ENCODE data around the gene LPAR1.

Gene LPAR1

GRCh38 chr9:111068771-111069170, 30.5 kb upstream of the LPAR1 start:
- TF ChIP-seq TOX (CRISPR knock-in tag; IDR thresholded peaks at IDR 0.05; ENCODE audit: borderline replicate concordance): no peak
- TF ChIP-seq, protein P1, sequence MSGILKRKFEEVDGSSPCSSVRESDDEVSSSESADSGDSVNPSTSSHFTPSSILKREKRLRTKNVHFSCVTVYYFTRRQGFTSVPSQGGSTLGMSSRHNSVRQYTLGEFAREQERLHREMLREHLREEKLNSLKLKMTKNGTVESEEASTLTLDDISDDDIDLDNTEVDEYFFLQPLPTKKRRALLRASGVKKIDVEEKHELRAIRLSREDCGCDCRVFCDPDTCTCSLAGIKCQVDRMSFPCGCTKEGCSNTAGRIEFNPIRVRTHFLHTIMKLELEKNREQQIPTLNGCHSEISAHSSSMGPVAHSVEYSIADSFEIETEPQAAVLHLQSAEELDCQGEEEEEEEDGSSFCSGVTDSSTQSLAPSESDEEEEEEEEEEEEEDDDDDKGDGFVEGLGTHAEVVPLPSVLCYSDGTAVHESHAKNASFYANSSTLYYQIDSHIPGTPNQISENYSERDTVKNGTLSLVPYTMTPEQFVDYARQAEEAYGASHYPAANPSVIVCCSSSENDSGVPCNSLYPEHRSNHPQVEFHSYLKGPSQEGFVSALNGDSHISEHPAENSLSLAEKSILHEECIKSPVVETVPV (CRISPR knock-in tag; IDR thresholded peaks at IDR 0.05): no peak
- TF ChIP-seq CSDC2 (CRISPR knock-in tag; IDR thresholded peaks at IDR 0.05): no peak
- TF ChIP-seq GLIS3 (CRISPR knock-in tag; IDR thresholded peaks at IDR 0.05): no peak
- no peak for TF ChIP-seq SNAI2 (CRISPR knock-in tag; IDR thresholded peaks at IDR 0.05)
- no peak for TF ChIP-seq BACH2 (CRISPR knock-in tag; IDR thresholded peaks at IDR 0.05; ENCODE audit: borderline replicate concordance)
- TF ChIP-seq, protein P2, sequence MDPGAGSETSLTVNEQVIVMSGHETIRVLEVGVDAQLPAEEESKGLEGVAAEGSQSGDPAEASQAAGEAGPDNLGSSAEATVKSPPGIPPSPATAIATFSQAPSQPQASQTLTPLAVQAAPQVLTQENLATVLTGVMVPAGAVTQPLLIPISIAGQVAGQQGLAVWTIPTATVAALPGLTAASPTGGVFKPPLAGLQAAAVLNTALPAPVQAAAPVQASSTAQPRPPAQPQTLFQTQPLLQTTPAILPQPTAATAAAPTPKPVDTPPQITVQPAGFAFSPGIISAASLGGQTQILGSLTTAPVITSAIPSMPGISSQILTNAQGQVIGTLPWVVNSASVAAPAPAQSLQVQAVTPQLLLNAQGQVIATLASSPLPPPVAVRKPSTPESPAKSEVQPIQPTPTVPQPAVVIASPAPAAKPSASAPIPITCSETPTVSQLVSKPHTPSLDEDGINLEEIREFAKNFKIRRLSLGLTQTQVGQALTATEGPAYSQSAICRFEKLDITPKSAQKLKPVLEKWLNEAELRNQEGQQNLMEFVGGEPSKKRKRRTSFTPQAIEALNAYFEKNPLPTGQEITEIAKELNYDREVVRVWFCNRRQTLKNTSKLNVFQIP (CRISPR knock-in tag; IDR thresholded peaks at IDR 0.05; ENCODE audit: borderline replicate concordance, low read depth): no peak
- no peak for TF ChIP-seq ARNTL (CRISPR knock-in tag; IDR thresholded peaks at IDR 0.05; ENCODE audit: borderline replicate concordance, low read depth)
- no peak for TF ChIP-seq ISL1 (CRISPR knock-in tag; IDR thresholded peaks at IDR 0.05)
- TF ChIP-seq ZNF565 (CRISPR knock-in tag; conservative IDR thresholded peaks at IDR 0.05; ENCODE audit: low read depth): no peak
- no peak for ATAC-seq

DNA sequence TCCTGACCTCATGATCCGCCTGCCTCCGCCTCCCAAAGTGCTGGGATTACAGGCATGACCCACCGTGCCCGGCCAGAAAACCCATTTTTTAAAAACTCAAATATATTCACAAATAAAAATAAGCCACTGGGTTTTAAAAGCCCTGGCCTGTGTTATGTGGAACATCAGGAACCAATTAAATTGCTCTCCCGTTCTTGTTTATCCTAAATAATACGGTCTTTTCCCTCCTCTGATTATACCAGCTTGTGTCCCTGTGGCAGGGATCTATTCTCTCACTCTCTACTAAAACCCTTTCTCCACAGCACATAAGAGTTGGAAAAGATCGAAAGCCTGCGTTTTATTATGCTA, 30.1 kb upstream of the LPAR1 start:
- 0 out of 2 replicates have a peak, but pooled peaks have one; percentile 24 for TF ChIP-seq TCF4 (CRISPR knock-in tag; IDR thresholded peaks at IDR 0.05; ENCODE audit: borderline replicate concordance)
- no peak for TF ChIP-seq TOX (CRISPR knock-in tag; IDR thresholded peaks at IDR 0.05; ENCODE audit: borderline replicate concordance)
- no peak for ATAC-seq

DNA sequence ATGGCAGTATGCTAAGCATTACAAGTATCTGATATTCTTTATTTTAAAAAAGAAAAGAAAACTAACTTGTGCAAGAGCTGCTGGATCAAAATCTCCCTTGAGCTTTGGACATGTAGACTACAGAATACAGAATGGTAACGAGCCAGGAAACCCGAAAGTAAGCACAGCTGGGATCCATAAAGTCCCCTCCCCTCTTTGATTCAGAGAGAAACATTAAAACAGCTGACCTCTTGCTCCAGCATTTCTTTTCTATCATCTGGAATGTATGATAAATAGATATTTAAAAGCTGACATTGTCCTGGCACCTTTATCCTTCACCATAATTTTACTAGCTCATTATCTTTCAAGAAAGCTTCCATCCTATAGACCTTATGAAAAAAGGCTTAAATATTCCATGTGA, 28.2 kb upstream of the LPAR1 start:
- TF ChIP-seq TCF4 (CRISPR knock-in tag; IDR thresholded peaks at IDR 0.05; ENCODE audit: borderline replicate concordance) (peak; percentile 13; the same call in 1 of the 2 replicates), ZFP3 (CRISPR knock-in tag; IDR thresholded peaks at IDR 0.05) (no peak)
- TF ChIP-seq, protein P1 (CRISPR knock-in tag; IDR thresholded peaks at IDR 0.05): no peak
- no peak for ATAC-seq

- TF ChIP-seq PATZ1 (CRISPR knock-in tag; IDR thresholded peaks at IDR 0.05; ENCODE audit: borderline replicate concordance): no peak
- TF ChIP-seq, protein P2 (CRISPR knock-in tag; IDR thresholded peaks at IDR 0.05; ENCODE audit: borderline replicate concordance, low read depth): no peak
- no peak for TF ChIP-seq ZC3H10 (CRISPR knock-in tag; IDR thresholded peaks at IDR 0.05)
- no peak for TF ChIP-seq ARNTL (CRISPR knock-in tag; IDR thresholded peaks at IDR 0.05; ENCODE audit: borderline replicate concordance, low read depth)
- TF ChIP-seq SNAI2 (CRISPR knock-in tag; IDR thresholded peaks at IDR 0.05): no peak
- TF ChIP-seq, protein P3, sequence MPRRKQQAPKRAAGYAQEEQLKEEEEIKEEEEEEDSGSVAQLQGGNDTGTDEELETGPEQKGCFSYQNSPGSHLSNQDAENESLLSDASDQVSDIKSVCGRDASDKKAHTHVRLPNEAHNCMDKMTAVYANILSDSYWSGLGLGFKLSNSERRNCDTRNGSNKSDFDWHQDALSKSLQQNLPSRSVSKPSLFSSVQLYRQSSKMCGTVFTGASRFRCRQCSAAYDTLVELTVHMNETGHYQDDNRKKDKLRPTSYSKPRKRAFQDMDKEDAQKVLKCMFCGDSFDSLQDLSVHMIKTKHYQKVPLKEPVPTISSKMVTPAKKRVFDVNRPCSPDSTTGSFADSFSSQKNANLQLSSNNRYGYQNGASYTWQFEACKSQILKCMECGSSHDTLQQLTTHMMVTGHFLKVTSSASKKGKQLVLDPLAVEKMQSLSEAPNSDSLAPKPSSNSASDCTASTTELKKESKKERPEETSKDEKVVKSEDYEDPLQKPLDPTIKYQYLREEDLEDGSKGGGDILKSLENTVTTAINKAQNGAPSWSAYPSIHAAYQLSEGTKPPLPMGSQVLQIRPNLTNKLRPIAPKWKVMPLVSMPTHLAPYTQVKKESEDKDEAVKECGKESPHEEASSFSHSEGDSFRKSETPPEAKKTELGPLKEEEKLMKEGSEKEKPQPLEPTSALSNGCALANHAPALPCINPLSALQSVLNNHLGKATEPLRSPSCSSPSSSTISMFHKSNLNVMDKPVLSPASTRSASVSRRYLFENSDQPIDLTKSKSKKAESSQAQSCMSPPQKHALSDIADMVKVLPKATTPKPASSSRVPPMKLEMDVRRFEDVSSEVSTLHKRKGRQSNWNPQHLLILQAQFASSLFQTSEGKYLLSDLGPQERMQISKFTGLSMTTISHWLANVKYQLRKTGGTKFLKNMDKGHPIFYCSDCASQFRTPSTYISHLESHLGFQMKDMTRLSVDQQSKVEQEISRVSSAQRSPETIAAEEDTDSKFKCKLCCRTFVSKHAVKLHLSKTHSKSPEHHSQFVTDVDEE (CRISPR knock-in tag; IDR thresholded peaks at IDR 0.05): no peak
- TF ChIP-seq TOX (CRISPR knock-in tag; IDR thresholded peaks at IDR 0.05; ENCODE audit: borderline replicate concordance): no peak
- no peak for TF ChIP-seq RARB (CRISPR knock-in tag; IDR thresholded peaks at IDR 0.05)
- TF ChIP-seq ESRRG (CRISPR knock-in tag; IDR thresholded peaks at IDR 0.05): no peak
- TF ChIP-seq CREB5 (CRISPR knock-in tag; IDR thresholded peaks at IDR 0.05; ENCODE audit: low read depth): no peak
- TF ChIP-seq OSR1 (CRISPR knock-in tag; IDR thresholded peaks at IDR 0.05): no peak
- TF ChIP-seq, protein P1 (CRISPR knock-in tag; IDR thresholded peaks at IDR 0.05): no peak
- TF ChIP-seq TCF4 (CRISPR knock-in tag; IDR thresholded peaks at IDR 0.05; ENCODE audit: borderline replicate concordance): no peak
- TF ChIP-seq BACH2 (CRISPR knock-in tag; IDR thresholded peaks at IDR 0.05; ENCODE audit: borderline replicate concordance): no peak
- TF ChIP-seq ISL1 (CRISPR knock-in tag; IDR thresholded peaks at IDR 0.05): no peak
- no peak for TF ChIP-seq ZNF70 (CRISPR knock-in tag; IDR thresholded peaks at IDR 0.05)
- no peak for ATAC-seq
Observed at GRCh38 chr9:111065414-111065813, 27.1 kb upstream of the LPAR1 start.
